ENCODE data around the gene EID1.
A peak's percentile ranks its signal among the peaks of the same experiment; 100 is the strongest.

DNA sequence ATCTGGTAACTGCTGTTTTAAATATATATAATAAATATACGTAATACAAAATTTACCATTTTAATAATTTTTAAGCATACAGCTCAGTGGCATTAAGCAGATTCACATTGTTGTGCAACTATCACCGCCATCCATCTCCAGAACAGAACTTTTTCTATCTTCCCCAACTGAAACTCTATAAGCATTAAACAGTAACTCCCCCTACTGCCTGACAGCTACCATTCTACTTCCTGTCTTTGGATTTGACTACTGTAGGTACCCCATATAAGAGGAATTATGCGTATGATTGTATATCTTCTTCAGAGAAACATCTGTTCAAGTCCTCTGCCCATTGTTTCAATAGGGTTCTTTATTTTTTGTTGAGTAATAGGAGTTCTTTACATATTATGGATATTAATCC lies 36.8 kb downstream of the EID1 start:
- TF ChIP-seq, protein P1, sequence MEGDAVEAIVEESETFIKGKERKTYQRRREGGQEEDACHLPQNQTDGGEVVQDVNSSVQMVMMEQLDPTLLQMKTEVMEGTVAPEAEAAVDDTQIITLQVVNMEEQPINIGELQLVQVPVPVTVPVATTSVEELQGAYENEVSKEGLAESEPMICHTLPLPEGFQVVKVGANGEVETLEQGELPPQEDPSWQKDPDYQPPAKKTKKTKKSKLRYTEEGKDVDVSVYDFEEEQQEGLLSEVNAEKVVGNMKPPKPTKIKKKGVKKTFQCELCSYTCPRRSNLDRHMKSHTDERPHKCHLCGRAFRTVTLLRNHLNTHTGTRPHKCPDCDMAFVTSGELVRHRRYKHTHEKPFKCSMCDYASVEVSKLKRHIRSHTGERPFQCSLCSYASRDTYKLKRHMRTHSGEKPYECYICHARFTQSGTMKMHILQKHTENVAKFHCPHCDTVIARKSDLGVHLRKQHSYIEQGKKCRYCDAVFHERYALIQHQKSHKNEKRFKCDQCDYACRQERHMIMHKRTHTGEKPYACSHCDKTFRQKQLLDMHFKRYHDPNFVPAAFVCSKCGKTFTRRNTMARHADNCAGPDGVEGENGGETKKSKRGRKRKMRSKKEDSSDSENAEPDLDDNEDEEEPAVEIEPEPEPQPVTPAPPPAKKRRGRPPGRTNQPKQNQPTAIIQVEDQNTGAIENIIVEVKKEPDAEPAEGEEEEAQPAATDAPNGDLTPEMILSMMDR (IDR thresholded peaks at IDR 0.05 in 2 of 3, conservative IDR thresholded peaks at IDR 0.05 in 1 of 3; ENCODE audit: insufficient read depth in 2 of 3, low read depth in 1 of 3, low read length in 3 of 3), result peak in 1 of 3 experiments; percentile 36; a peak in 2 of 6 replicates
- TF ChIP-seq ZFP30 (CRISPR knock-in tag; IDR thresholded peaks at IDR 0.05; ENCODE audit: borderline replicate concordance) (no peak), SMC3 (conservative IDR thresholded peaks at IDR 0.05; ENCODE audit: insufficient read depth, low read depth, low read length) (no peak)
